ENCODE measurements around the gene CALML3. TPM values are rescaled to one million over a fixed set of nuclear protein-coding genes. Genes with fewer than 3 reads are reported as not detected.
A peak's percentile ranks its signal among the peaks of the same experiment; 100 is the strongest.

CALML3 gene
- total RNA-seq, 1 donor: not detected

DNA sequence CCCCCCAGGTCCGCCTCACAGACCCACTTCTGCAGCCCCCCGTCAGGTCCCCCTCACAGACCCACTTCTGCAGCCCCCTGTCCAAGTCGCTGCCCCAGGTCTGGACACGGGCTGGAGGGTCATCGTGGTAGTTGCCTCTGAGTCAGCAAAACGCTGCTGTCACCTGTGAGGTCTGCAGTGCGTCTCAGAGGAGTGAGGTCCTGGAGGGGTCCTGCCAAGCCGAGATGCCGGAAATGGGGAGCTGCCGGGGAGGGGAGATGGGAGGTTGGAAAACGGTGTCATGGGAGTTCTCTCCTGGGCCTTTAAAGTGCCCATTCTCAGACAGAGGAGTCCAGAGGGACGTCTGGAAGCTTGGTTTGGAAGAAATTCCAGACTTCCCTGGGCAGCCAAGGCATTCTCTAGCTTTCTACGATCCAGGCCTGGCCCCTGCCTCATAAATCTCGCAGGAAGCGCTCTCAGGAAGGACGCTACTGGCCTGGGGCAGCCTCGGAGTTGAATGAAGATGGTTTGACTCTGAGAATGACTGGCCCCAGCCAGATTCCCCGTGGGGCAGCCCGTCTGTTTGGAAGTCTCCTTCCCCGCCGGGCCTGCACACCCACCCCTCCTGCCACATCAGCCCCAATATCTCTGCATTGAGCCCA is 38.7 kb downstream of the CALML3 start:
- Histone ChIP-seq H4K20me1 (ENCODE audit: insufficient read depth, low read length) (no peaks in the 10 kb centered on the region), H3K4me3 (ENCODE audit: insufficient read depth, low read length) (peak overlapping the region; percentile 14), H3K79me2 (ENCODE audit: insufficient read depth, low read length) (no peaks in the 10 kb centered on the region), H3K4me2 (ENCODE audit: insufficient read depth, low read length) (peak overlapping the region; percentile 61), H3K36me3 (ENCODE audit: insufficient read depth, low read length) (no peaks in the 10 kb centered on the region), H2AFZ (ENCODE audit: low read length) (peak overlapping the region; percentile 73), H3K27me3 (ENCODE audit: insufficient read depth, low read length) (no peaks in the 10 kb centered on the region), H3K4me1 (ENCODE audit: insufficient read depth, low read length) (peaks cover 59% of the 10 kb centered on the region), H3K9me3 (ENCODE audit: low read depth, low read length) (no peaks in the 10 kb centered on the region), H3K27ac (ENCODE audit: low read depth, low read length) (peak overlapping the region; percentile 82)
- TF ChIP-seq, protein P1, sequence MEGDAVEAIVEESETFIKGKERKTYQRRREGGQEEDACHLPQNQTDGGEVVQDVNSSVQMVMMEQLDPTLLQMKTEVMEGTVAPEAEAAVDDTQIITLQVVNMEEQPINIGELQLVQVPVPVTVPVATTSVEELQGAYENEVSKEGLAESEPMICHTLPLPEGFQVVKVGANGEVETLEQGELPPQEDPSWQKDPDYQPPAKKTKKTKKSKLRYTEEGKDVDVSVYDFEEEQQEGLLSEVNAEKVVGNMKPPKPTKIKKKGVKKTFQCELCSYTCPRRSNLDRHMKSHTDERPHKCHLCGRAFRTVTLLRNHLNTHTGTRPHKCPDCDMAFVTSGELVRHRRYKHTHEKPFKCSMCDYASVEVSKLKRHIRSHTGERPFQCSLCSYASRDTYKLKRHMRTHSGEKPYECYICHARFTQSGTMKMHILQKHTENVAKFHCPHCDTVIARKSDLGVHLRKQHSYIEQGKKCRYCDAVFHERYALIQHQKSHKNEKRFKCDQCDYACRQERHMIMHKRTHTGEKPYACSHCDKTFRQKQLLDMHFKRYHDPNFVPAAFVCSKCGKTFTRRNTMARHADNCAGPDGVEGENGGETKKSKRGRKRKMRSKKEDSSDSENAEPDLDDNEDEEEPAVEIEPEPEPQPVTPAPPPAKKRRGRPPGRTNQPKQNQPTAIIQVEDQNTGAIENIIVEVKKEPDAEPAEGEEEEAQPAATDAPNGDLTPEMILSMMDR (IDR thresholded peaks at IDR 0.05; ENCODE audit: extremely low read depth, low read depth, low read length): no peak
- DNase-seq (ENCODE audit: insufficient read length, low spot score, missing footprints): peak; percentile 93

DNA sequence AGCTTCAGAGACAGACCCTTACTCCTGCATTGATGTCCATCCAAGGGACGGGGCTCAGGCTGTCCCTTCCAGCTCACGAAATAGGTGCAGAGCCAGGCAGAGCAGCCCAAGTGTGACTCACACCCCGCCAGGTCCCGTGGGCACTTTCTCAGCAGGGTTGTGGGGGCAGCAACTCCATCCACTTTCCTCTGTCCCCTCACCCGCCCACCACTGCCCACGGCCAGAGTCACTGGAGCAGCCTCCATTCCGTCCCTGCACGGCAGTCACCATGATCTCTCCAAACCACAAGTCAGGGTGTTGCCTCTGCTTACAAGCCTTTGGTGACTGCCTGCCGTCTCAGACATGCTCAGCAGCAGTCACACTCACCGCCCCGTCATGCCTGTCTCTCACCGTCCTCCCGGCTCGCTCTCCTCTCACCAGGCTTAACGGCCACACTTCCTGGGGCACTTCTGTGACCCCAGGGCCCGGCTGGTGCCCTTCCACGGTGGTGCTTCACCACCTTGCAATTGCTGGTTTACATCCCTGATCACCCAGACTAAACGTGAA is 39.3 kb downstream of the CALML3 start:
- Histone ChIP-seq H3K4me3 (ENCODE audit: insufficient read depth, low read length) (peak overlapping the region; percentile 14), H4K20me1 (ENCODE audit: insufficient read depth, low read length) (no peaks in the 10 kb centered on the region), H3K27me3 (ENCODE audit: insufficient read depth, low read length) (no peaks in the 10 kb centered on the region), H2AFZ (ENCODE audit: low read length) (peak overlapping the region; percentile 73), H3K79me2 (ENCODE audit: insufficient read depth, low read length) (no peaks in the 10 kb centered on the region), H3K36me3 (ENCODE audit: insufficient read depth, low read length) (no peaks in the 10 kb centered on the region), H3K4me1 (ENCODE audit: insufficient read depth, low read length) (peaks cover 56% of the 10 kb centered on the region), H3K27ac (ENCODE audit: low read depth, low read length) (peak overlapping the region; percentile 82), H3K9me3 (ENCODE audit: low read depth, low read length) (no peaks in the 10 kb centered on the region), H3K4me2 (ENCODE audit: insufficient read depth, low read length) (peak overlapping the region; percentile 61)
- TF ChIP-seq, protein P1 (IDR thresholded peaks at IDR 0.05; ENCODE audit: extremely low read depth, low read depth, low read length): no peak
- DNase-seq (ENCODE audit: insufficient read length, low spot score, missing footprints): peak; percentile 93

DNA sequence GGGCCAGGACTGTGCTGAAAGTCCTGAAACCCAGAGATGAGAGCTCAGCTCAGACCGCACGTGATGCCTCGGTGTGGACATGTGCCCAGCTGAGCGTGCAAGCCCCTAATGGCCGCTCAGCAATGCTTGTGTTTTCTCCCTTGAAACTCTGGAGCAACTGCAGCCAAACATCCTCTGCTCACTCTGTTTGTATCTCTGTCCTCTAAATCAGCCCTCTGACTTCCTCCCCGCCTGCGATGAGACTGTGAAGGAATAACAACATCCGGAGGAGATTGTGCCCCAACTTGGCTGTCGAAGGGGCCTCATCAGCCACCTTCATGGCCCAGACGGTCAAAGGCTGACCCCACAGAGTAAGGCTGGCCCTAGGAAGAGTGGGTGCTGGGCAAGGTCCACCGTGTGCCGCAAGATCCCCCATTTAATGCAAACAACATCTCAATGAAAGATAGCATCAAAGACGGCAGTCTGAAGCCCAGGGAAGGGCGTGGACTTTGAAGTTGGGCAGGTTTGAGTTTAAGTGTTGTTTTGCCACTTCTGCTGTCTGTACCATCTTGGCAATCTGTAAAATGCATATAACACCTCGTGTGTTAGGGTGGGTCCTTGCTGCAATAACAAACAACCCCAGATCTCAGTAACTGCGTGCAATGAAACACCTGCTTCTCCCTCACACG is 39.9 kb downstream of the CALML3 start:
- H3K36me3 ChIP-seq (ENCODE audit: insufficient read depth, low read length): no peaks in the 10 kb centered on the region
- peak overlapping the region; percentile 7 for H3K4me3 ChIP-seq (ENCODE audit: insufficient read depth, low read length)
- TF ChIP-seq, protein P1 (IDR thresholded peaks at IDR 0.05; ENCODE audit: extremely low read depth, low read depth, low read length): no peak
- H4K20me1 ChIP-seq (ENCODE audit: insufficient read depth, low read length): no peaks in the 10 kb centered on the region
- peak overlapping the region; percentile 73 for H2AFZ ChIP-seq (ENCODE audit: low read length)
- H3K4me1 ChIP-seq (ENCODE audit: insufficient read depth, low read length): peaks cover 50% of the 10 kb centered on the region
- no peaks in the 10 kb centered on the region for H3K27me3 ChIP-seq (ENCODE audit: insufficient read depth, low read length)
- H3K9me3 ChIP-seq (ENCODE audit: low read depth, low read length): no peaks in the 10 kb centered on the region
- peak overlapping the region; percentile 82 for H3K27ac ChIP-seq (ENCODE audit: low read depth, low read length)
- H3K79me2 ChIP-seq (ENCODE audit: insufficient read depth, low read length): no peaks in the 10 kb centered on the region
- no peak for DNase-seq (ENCODE audit: insufficient read length, low spot score, missing footprints)
- peak overlapping the region; percentile 61 for H3K4me2 ChIP-seq (ENCODE audit: insufficient read depth, low read length)

DNA sequence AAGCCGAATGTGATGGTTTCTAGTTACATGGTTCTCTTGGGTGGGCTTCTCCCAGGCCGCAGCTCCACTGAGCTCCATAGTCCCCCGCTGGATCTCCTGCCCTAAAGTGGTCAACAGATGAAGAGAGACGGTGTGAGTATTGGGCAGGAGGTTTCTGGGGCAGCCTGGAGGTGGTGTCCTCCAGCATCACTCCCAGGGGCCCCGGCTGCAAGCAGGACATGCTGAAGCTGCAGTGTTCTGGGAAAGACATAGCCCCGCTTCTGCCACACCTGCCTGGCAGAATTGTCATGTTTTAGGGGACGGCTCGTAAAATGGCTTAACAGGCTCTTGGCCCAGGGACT is 40.4 kb downstream of the CALML3 start:
- peak; percentile 77 for DNase-seq (ENCODE audit: insufficient read length, low spot score, missing footprints)
- H3K4me2 ChIP-seq (ENCODE audit: insufficient read depth, low read length): no peak overlapping the region
- H3K9me3 ChIP-seq (ENCODE audit: low read depth, low read length): no peaks in the 10 kb centered on the region
- H3K36me3 ChIP-seq (ENCODE audit: insufficient read depth, low read length): no peaks in the 10 kb centered on the region
- no peak overlapping the region for H2AFZ ChIP-seq (ENCODE audit: low read length)
- peak overlapping the region; percentile 82 for H3K27ac ChIP-seq (ENCODE audit: low read depth, low read length)
- H3K4me1 ChIP-seq (ENCODE audit: insufficient read depth, low read length): peaks cover 45% of the 10 kb centered on the region
- H3K27me3 ChIP-seq (ENCODE audit: insufficient read depth, low read length): no peaks in the 10 kb centered on the region
- no peak overlapping the region for H3K4me3 ChIP-seq (ENCODE audit: insufficient read depth, low read length)
- no peaks in the 10 kb centered on the region for H4K20me1 ChIP-seq (ENCODE audit: insufficient read depth, low read length)
- no peaks in the 10 kb centered on the region for H3K79me2 ChIP-seq (ENCODE audit: insufficient read depth, low read length)
- TF ChIP-seq, protein P1 (IDR thresholded peaks at IDR 0.05; ENCODE audit: extremely low read depth, low read depth, low read length): no peak

All from osteoblast (primary cell).